ENCODE results near the gene TELO2.

Gene TELO2

DNA sequence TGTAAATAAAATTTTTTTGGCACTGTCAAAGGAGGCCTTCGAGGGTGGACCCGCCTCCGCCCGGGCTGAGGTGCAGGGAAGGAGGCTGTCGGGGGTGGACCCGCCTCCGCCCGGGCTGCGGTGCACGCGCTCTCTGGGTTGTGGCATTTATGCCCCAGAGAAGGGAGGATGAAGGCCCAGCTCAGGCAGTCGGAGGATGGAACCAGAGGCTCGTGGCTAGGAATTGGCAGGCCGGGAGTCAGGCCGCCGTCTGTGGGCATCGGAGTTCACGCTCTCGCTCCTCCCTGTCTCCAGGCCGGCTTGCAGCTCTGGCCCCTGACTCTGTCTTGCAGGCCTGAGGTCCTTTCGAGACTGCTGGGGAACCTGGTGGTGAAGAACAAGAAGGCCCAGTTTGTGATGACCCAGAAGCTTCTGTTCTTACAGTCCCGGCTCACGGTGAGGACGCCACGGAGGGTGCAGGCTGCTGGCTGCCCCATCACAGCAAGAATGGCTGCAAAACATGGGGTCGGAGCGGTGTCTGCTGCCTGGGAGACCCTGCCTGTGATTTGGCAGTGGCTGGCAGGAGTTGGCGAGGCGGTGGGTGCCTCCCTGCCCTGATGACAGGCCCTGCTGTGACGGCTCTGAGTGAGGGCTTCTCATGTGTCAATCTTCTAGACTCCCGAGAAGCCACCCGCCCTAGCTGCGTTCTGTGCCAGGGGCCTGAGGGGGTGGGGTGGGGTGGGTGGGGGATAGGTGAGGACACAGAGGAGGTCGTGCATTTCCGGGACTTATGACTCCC lies 5.9 kb downstream of the TELO2 start:
- TF ChIP-seq, protein P1, sequence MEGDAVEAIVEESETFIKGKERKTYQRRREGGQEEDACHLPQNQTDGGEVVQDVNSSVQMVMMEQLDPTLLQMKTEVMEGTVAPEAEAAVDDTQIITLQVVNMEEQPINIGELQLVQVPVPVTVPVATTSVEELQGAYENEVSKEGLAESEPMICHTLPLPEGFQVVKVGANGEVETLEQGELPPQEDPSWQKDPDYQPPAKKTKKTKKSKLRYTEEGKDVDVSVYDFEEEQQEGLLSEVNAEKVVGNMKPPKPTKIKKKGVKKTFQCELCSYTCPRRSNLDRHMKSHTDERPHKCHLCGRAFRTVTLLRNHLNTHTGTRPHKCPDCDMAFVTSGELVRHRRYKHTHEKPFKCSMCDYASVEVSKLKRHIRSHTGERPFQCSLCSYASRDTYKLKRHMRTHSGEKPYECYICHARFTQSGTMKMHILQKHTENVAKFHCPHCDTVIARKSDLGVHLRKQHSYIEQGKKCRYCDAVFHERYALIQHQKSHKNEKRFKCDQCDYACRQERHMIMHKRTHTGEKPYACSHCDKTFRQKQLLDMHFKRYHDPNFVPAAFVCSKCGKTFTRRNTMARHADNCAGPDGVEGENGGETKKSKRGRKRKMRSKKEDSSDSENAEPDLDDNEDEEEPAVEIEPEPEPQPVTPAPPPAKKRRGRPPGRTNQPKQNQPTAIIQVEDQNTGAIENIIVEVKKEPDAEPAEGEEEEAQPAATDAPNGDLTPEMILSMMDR (IDR thresholded peaks at IDR 0.05; ENCODE audit: insufficient read depth, missing control alignments): no peak
- DNase-seq (ENCODE audit: insufficient read length, low spot score): no peak
- FAIRE-seq: no peak

- FAIRE-seq (no peak), DNase-seq (ENCODE audit: insufficient read length, low spot score) (no peak)
- TF ChIP-seq, protein P1 (IDR thresholded peaks at IDR 0.05; ENCODE audit: insufficient read depth, missing control alignments): no peak
Observed at GRCh38 chr16:1499756-1500464, 6.8 kb downstream of the TELO2 start.

GRCh38 chr16:1500465-1501150 lies 7.4 kb downstream of the TELO2 start:
- FAIRE-seq (no peak), DNase-seq (ENCODE audit: insufficient read length, low spot score) (no peak)
- TF ChIP-seq, protein P1 (IDR thresholded peaks at IDR 0.05; ENCODE audit: insufficient read depth, missing control alignments): no peak

DNA sequence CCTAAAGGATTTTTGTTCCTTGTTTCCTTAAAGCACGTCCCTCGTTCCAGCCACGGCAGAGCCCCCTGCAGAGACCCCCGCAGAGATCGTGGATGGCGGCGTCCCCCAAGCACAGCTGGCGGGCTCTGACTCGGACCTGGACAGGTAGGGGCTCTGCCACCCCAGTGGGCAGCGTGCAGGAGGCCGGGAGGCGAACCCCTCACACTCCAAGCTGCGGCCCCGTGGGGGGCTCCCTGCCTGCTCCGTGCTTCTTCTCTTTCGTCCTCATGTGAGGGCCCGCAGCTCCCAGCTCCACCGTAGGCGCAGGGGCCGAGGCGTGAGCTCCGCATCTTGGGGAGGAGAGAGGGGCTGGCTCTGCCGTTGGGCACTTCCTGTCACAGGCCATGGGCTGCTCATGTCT lies 8.5 kb downstream of the TELO2 start:
- DNase-seq (ENCODE audit: insufficient read length, low spot score): no peak
- FAIRE-seq: no peak
- TF ChIP-seq, protein P1 (IDR thresholded peaks at IDR 0.05; ENCODE audit: insufficient read depth, missing control alignments): no peak

GRCh38 chr16:1502092-1503004 lies 9.2 kb downstream of the TELO2 start:
- TF ChIP-seq, protein P1 (IDR thresholded peaks at IDR 0.05; ENCODE audit: insufficient read depth, missing control alignments): no peak
- no peak for FAIRE-seq

GRCh38 chr16:1503110-1503955 lies 10.2 kb downstream of the TELO2 start:
- DNase-seq (ENCODE audit: insufficient read length, low spot score) (no peak), FAIRE-seq (no peak)
- TF ChIP-seq, protein P1 (IDR thresholded peaks at IDR 0.05; ENCODE audit: insufficient read depth, missing control alignments): no peak

More at GRCh38 chr16:1502092-1503004, 9.2 kb downstream of the TELO2 start:
- no peak for DNase-seq (ENCODE audit: insufficient read length, low spot score)
